GM23338 (cell line): Measurements from ENCODE around the gene WNT7A. TPM values are rescaled to one million over a fixed set of nuclear protein-coding genes. Genes with fewer than 3 reads are reported as not detected.

ENCODE experiments used
- ATAC-seq: fragments of 200-7000 bp; cut with Tn5 transposase; 3 replicates; pipeline ENCODE4 v1.9.1; 2020
- DNase-seq: peaks from one replicate; pipeline ENCODE4 v3.0.0-alpha.2; 2015; ENCODE audit warnings: low spot score
- H2AFZ ChIP-seq: fragments of 200-600 bp; sonication (generic); 2 replicates; pipeline ENCODE4 v1.8.0; 2016; ENCODE audit warnings: antibody characterized with exemption, mild to moderate bottlenecking, moderate library complexity
- H3F3A ChIP-seq: fragments of 200-600 bp; sonication (generic); replicated peaks from 2 replicates; pipeline ENCODE4 v1.8.0; 2017; ENCODE audit warnings: antibody characterized with exemption, mixed run types, low read depth
- H3K27ac ChIP-seq: fragments of 200-600 bp; sonication (generic); 2 replicates; pipeline ENCODE4 v1.6.1; 2016; ENCODE audit warnings: low read depth
- H3K27me3 ChIP-seq: fragments of 200-600 bp; sonication (generic); 2 replicates; pipeline ENCODE4 v1.8.0; 2016; ENCODE audit warnings: mild to moderate bottlenecking, mixed run types, moderate library complexity; ENCODE audit not compliant: insufficient read depth
- H3K36me3 ChIP-seq: fragments of 200-600 bp; sonication (generic); 2 replicates; pipeline ENCODE4 v1.8.0; 2016; ENCODE audit warnings: mild to moderate bottlenecking; ENCODE audit not compliant: insufficient read depth
- H3K4me1 ChIP-seq: fragments of 200-600 bp; sonication (generic); 2 replicates; pipeline ENCODE4 v1.8.0; 2016; ENCODE audit warnings: mild to moderate bottlenecking, moderate library complexity; ENCODE audit not compliant: insufficient read depth
- H3K4me2 ChIP-seq: fragments of 200-600 bp; sonication (generic); 2 replicates; pipeline ENCODE4 v1.7.1; 2017; ENCODE audit warnings: mixed run types
- H3K4me3 ChIP-seq: fragments of 200-600 bp; sonication (generic); 2 replicates; pipeline ENCODE4 v1.6.1; 2016; ENCODE audit warnings: mixed run types
- H3K79me2 ChIP-seq: fragments of 200-600 bp; sonication (generic); replicated peaks from 2 replicates; pipeline ENCODE4 v1.8.0; 2017; ENCODE audit warnings: mild to moderate bottlenecking; ENCODE audit not compliant: insufficient read depth
- H3K9me2 ChIP-seq: fragments of 200-600 bp; sonication (generic); 2 replicates; pipeline ENCODE4 v1.8.0; 2017; ENCODE audit not compliant: insufficient read depth
- H4K20me1 ChIP-seq: fragments of 200-600 bp; sonication (generic); replicated peaks from 2 replicates; pipeline ENCODE4 v1.8.0; 2017; ENCODE audit warnings: mild to moderate bottlenecking; ENCODE audit not compliant: insufficient read depth
- H3K27ac Mint-ChIP-seq: 2 replicates; pipeline ENCODE4 v1.8.0; 2020; ENCODE audit warnings: inconsistent platforms, mild to moderate bottlenecking, moderate library complexity, mixed read lengths
- H3K27me3 Mint-ChIP-seq: 3 replicates; pipeline ENCODE4 v1.8.0; 2022; ENCODE audit warnings: low read depth, mild to moderate bottlenecking, moderate library complexity, mixed read lengths, inconsistent platforms; ENCODE audit not compliant: insufficient read depth, poor library complexity
- H3K36me3 Mint-ChIP-seq: 3 replicates; pipeline ENCODE4 v1.8.0; 2021; ENCODE audit warnings: low read depth, mild to moderate bottlenecking, inconsistent platforms, moderate library complexity, mixed read lengths
- H3K4me1 Mint-ChIP-seq: 3 replicates; pipeline ENCODE4 v1.8.0; 2020; ENCODE audit warnings: mild to moderate bottlenecking, inconsistent platforms, mixed read lengths
- H3K4me3 Mint-ChIP-seq: 3 replicates; pipeline ENCODE4 v1.8.0; 2021; ENCODE audit warnings: moderate library complexity, mild to moderate bottlenecking, inconsistent platforms, mixed read lengths
- H3K9me3 Mint-ChIP-seq: 3 replicates; pipeline ENCODE4 v1.8.0; 2020; ENCODE audit warnings: moderate library complexity, mild to moderate bottlenecking, inconsistent platforms, mixed read lengths
- CREB1 ChIP-seq: fragments of 250-450 bp; sonication (Bioruptor Pico); IDR thresholded peaks from 2 replicates; pipeline ENCODE4 v1.5.0; 2020; ENCODE audit warnings: low read depth, mild to moderate bottlenecking, moderate library complexity
- EZH2 ChIP-seq: fragments of 200-600 bp; sonication (generic); IDR thresholded peaks from one replicate; pipeline ENCODE4 v1.8.0; 2017; ENCODE audit warnings: antibody characterized with exemption, mild to moderate bottlenecking, low read depth; ENCODE audit not compliant: unreplicated experiment
- EZH2phosphoT487 ChIP-seq: fragments of 200-600 bp; sonication (generic); IDR thresholded peaks from one replicate; pipeline ENCODE4 v1.8.1; 2018; ENCODE audit warnings: antibody characterized with exemption; ENCODE audit not compliant: unreplicated experiment
- JUNB ChIP-seq: IDR thresholded peaks from one replicate; pipeline ENCODE4 v1.6.1; 2016; ENCODE audit warnings: antibody characterized with exemption; ENCODE audit not compliant: unreplicated experiment
- NANOG ChIP-seq: IDR thresholded peaks from 2 replicates; pipeline ENCODE4 v1.6.1; 2016; ENCODE audit warnings: antibody characterized with exemption, borderline replicate concordance
- POLR2AphosphoS5 ChIP-seq: IDR thresholded peaks from 2 replicates; pipeline ENCODE4 v1.6.1; 2016; ENCODE audit warnings: antibody characterized with exemption, low read depth
- STAT1 ChIP-seq: IDR thresholded peaks from one replicate; pipeline ENCODE4 v1.6.1; 2016; ENCODE audit warnings: antibody characterized with exemption; ENCODE audit not compliant: unreplicated experiment
- ZNF114 ChIP-seq: fragments of 250-450 bp; sonication (Bioruptor Pico); IDR thresholded peaks from 2 replicates; pipeline ENCODE4 v1.5.0; 2020; ENCODE audit warnings: mild to moderate bottlenecking, moderate library complexity
- ZNF331 ChIP-seq: fragments of 250-450 bp; sonication (Bioruptor Pico); IDR thresholded peaks from 2 replicates; pipeline ENCODE4 v1.5.0; 2020; ENCODE audit warnings: low read depth, mild to moderate bottlenecking, moderate library complexity
- polyA plus RNA-seq: library from polyadenylated mRNA; unstranded; fragments of >200 nt; fragmentation: Nextera tagmentation; extraction: Ambion mirVana; gene quantifications from 2 replicates; pipeline ENCODE4 v1.2.1, GENCODE V29; 2016
- total RNA-seq: library from RNA; depleted of rRNA; stranded (reverse); fragments of >200 nt; shearing (Covaris generic); gene quantifications from 2 replicates; pipeline ENCODE4 v1.2.3, GENCODE V29; 2014
- TF ChIP-seq, protein P1 (sequence below), 2 experiments: fragments of 200-600 bp in 1 of 2; sonication (generic) in 1 of 2; conservative IDR thresholded peaks; 2 replicates each; pipeline versions ENCODE4 v1.5.1 to v1.6.1; 2016 to 2017; ENCODE audit warnings: antibody characterized with exemption in 2 of 2, low read depth in 2 of 2, mild to moderate bottlenecking in 2 of 2, moderate library complexity in 1 of 2
- TF ChIP-seq, protein P2 (sequence below): IDR thresholded peaks from one replicate; pipeline ENCODE4 v1.6.1; 2018; ENCODE audit warnings: antibody characterized with exemption; ENCODE audit not compliant: unreplicated experiment

The WNT7A gene
- total and polyA plus RNA-seq, 2 experiments from 2014 or later, result not detected

DNA sequence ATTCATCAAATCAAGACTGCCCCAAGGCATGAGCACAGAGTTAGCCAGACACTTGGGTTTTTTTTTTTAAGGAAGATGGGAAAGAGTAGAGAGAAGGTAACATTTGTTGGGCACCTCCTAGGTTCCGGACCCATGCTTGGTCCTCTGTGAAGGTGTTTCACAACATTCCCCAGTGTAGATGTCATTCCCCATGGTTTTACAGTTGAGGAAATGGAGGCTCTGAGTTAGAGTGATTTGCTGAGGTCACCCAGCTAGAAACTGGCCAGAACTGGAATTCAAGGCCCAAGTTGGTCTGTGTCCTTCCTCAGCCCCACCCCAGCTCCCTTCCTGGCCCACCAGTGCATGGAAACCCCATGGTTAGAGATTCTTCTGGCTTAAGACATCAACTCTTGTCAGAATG is 19.9 kb downstream of the WNT7A start (continued):
- TF ChIP-seq, protein P1, sequence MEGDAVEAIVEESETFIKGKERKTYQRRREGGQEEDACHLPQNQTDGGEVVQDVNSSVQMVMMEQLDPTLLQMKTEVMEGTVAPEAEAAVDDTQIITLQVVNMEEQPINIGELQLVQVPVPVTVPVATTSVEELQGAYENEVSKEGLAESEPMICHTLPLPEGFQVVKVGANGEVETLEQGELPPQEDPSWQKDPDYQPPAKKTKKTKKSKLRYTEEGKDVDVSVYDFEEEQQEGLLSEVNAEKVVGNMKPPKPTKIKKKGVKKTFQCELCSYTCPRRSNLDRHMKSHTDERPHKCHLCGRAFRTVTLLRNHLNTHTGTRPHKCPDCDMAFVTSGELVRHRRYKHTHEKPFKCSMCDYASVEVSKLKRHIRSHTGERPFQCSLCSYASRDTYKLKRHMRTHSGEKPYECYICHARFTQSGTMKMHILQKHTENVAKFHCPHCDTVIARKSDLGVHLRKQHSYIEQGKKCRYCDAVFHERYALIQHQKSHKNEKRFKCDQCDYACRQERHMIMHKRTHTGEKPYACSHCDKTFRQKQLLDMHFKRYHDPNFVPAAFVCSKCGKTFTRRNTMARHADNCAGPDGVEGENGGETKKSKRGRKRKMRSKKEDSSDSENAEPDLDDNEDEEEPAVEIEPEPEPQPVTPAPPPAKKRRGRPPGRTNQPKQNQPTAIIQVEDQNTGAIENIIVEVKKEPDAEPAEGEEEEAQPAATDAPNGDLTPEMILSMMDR (conservative IDR thresholded peaks at IDR 0.05; ENCODE audit: low read depth in 2 of 2), result no peak
- TF ChIP-seq STAT1, result no peak
- TF ChIP-seq EZH2, result no peak
- TF ChIP-seq NANOG, result no peak
- TF ChIP-seq CREB1 (CRISPR knock-in tag), result no peak

DNA sequence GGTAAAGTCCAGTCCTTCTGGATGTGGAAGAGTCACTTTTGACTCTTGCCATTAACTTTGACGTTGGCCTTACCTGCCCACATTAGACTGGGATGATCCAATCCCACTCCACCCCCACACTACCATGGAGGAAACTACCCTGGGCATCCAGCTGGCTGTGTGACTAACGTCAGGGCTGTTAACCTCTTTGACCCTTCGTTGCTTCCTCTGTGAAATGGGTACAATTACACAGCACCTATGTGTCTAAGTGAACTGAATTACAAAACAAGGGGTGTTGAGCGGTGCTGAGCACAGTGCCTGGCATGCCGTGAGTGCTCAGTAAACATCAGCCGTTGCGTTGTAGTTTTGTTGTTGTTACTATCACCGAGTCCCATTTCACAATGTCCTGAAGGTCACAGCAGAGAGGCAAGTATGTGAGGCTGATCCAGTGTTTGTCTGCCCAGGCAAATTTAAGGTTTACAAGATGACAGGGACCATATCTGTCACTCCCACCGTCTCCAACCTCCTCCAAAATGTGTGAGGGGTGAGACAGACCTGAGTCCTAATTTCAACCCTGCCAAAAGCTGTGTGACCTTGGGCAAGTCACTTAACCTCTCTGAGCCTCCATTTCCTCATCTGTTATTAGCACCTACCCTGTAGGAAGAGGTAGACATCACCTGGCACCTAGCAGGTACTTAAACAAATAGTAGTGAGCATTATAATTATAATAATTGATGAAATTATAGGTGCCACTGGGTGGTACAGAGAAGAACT is 20.9 kb downstream of the WNT7A start:
- ATAC-seq (no peak), DNase-seq (no peak)
- Histone ChIP-seq H3K79me2 (no peaks in the 10 kb centered on the region), H3K27me3 (no peaks in the 10 kb centered on the region), H3K9me2 (no peaks in the 10 kb centered on the region), H2AFZ (no peak overlapping the region), H3K27ac (no peak overlapping the region), H3F3A (no peaks in the 10 kb centered on the region), H3K4me1 (no peaks in the 10 kb centered on the region), H4K20me1 (no peaks in the 10 kb centered on the region), H3K36me3 (no peaks in the 10 kb centered on the region), H3K4me3 (no peak overlapping the region), H3K4me2 (no peak overlapping the region)
- H3K4me3 Mint-ChIP-seq, result no peak overlapping the region
- H3K9me3 Mint-ChIP-seq, result no peaks in the 10 kb centered on the region
- no peaks in the 10 kb centered on the region for H3K36me3 Mint-ChIP-seq
- peaks cover 14% of the 10 kb centered on the region for H3K27me3 Mint-ChIP-seq
- no peak overlapping the region for H3K27ac Mint-ChIP-seq
- H3K4me1 Mint-ChIP-seq, result peaks cover 7% of the 10 kb centered on the region
- TF ChIP-seq EZH2 (no peak), ZNF331 (CRISPR knock-in tag) (no peak), EZH2phosphoT487 (no peak), JUNB (no peak), NANOG (no peak), ZNF114 (CRISPR knock-in tag) (no peak), POLR2AphosphoS5 (no peak)
- TF ChIP-seq, protein P2, sequence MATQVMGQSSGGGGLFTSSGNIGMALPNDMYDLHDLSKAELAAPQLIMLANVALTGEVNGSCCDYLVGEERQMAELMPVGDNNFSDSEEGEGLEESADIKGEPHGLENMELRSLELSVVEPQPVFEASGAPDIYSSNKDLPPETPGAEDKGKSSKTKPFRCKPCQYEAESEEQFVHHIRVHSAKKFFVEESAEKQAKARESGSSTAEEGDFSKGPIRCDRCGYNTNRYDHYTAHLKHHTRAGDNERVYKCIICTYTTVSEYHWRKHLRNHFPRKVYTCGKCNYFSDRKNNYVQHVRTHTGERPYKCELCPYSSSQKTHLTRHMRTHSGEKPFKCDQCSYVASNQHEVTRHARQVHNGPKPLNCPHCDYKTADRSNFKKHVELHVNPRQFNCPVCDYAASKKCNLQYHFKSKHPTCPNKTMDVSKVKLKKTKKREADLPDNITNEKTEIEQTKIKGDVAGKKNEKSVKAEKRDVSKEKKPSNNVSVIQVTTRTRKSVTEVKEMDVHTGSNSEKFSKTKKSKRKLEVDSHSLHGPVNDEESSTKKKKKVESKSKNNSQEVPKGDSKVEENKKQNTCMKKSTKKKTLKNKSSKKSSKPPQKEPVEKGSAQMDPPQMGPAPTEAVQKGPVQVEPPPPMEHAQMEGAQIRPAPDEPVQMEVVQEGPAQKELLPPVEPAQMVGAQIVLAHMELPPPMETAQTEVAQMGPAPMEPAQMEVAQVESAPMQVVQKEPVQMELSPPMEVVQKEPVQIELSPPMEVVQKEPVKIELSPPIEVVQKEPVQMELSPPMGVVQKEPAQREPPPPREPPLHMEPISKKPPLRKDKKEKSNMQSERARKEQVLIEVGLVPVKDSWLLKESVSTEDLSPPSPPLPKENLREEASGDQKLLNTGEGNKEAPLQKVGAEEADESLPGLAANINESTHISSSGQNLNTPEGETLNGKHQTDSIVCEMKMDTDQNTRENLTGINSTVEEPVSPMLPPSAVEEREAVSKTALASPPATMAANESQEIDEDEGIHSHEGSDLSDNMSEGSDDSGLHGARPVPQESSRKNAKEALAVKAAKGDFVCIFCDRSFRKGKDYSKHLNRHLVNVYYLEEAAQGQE, result no peak
- TF ChIP-seq, protein P1 (conservative IDR thresholded peaks at IDR 0.05; ENCODE audit: low read depth in 2 of 2), result no peak
